Neural cell (in vitro differentiated cells): ENCODE results near the gene LGALS1. TPM values are rescaled to one million over a fixed set of nuclear protein-coding genes. Genes with fewer than 3 reads are reported as not detected.

Experiments used
- H2AFZ ChIP-seq: fragments of 200-600, 300-800 bp; sonication (generic), shearing (Covaris generic); 2 replicates; pipeline ENCODE4 v1.6.0; 2014; ENCODE audit warnings: low read depth, mild to moderate bottlenecking, antibody characterized with exemption, low read length, moderate library complexity
- H3F3A ChIP-seq: fragments of 200-600 bp; shearing (Covaris generic); 2 replicates; pipeline ENCODE4 v1.6.1; 2016; ENCODE audit warnings: mild to moderate bottlenecking, moderate library complexity, mixed read lengths, antibody characterized with exemption, low read length; ENCODE audit not compliant: insufficient read depth, poor library complexity, severe bottlenecking
- H3K27ac ChIP-seq: fragments of 200-600, 300-800 bp; sonication (generic), shearing (Covaris generic); 2 replicates; pipeline ENCODE4 v1.5.1; 2014; ENCODE audit warnings: mild to moderate bottlenecking, low read length, moderate library complexity
- H3K27me3 ChIP-seq: fragments of 300-800, 200-600 bp; sonication (generic), shearing (Covaris generic); 2 replicates; pipeline ENCODE4 v1.6.0; 2014; ENCODE audit warnings: mild to moderate bottlenecking, low read depth, low read length, moderate library complexity; ENCODE audit not compliant: insufficient read depth
- H3K36me3 ChIP-seq: fragments of 300-800, 200-600 bp; sonication (generic), shearing (Covaris generic); 2 replicates; pipeline ENCODE4 v1.5.1; 2014; ENCODE audit warnings: mild to moderate bottlenecking, antibody characterized with exemption, low read length, moderate library complexity; ENCODE audit not compliant: insufficient read depth
- H3K4me2 ChIP-seq: fragments of 300-800, 200-600 bp; sonication (generic), shearing (Covaris generic); 2 replicates; pipeline ENCODE4 v1.6.0; 2014; ENCODE audit warnings: mild to moderate bottlenecking, low read length
- H3K4me3 ChIP-seq: fragments of 300-800, 200-600 bp; sonication (generic), shearing (Covaris generic); 2 replicates; pipeline ENCODE4 v1.5.1; 2014; ENCODE audit warnings: mild to moderate bottlenecking, low read length, moderate library complexity
- H3K79me2 ChIP-seq: fragments of 200-600 bp; shearing (Covaris generic); replicated peaks from 2 replicates; pipeline ENCODE4 v1.6.0; 2014; ENCODE audit warnings: mild to moderate bottlenecking, low read length, moderate library complexity; ENCODE audit not compliant: insufficient read depth
- H3K9ac ChIP-seq: fragments of 300-800, 200-600 bp; sonication (generic), shearing (Covaris generic); 2 replicates; pipeline ENCODE4 v1.6.1; 2016; ENCODE audit warnings: mild to moderate bottlenecking, low read length, mixed read lengths
- H3K9me2 ChIP-seq: fragments of 200-600 bp; shearing (Covaris generic); 2 replicates; pipeline ENCODE4 v1.6.1; 2016; ENCODE audit warnings: mild to moderate bottlenecking, low read length, mixed read lengths; ENCODE audit not compliant: insufficient read depth
- H3K9me3 ChIP-seq: fragments of 200-600, 300-800 bp; sonication (generic), shearing (Covaris generic); 2 replicates; pipeline ENCODE4 v1.6.1; 2016; ENCODE audit warnings: mild to moderate bottlenecking, mixed run types, low read length, moderate library complexity, mixed read lengths
- H4K20me1 ChIP-seq: fragments of 200-600 bp; shearing (Covaris generic); 2 replicates; pipeline ENCODE4 v1.6.1; 2016; ENCODE audit warnings: mild to moderate bottlenecking, mixed run types; ENCODE audit not compliant: insufficient read depth
- CTCF ChIP-seq: fragments of 450-650 bp; IDR thresholded peaks from 2 replicates; pipeline ENCODE4 v1.5.1; 2014; ENCODE audit warnings: antibody characterized with exemption, mild to moderate bottlenecking, moderate library complexity; ENCODE audit not compliant: poor library complexity, severe bottlenecking
- EP300 ChIP-seq: fragments of 450-650 bp; conservative IDR thresholded peaks from 2 replicates; pipeline ENCODE4 v1.6.1; 2014; ENCODE audit warnings: antibody characterized with exemption, mild to moderate bottlenecking, moderate library complexity; ENCODE audit not compliant: poor library complexity, severe bottlenecking
- EZH2 ChIP-seq: fragments of 200-600, 300-800 bp; shearing (Covaris generic), sonication (generic); IDR thresholded peaks from 2 replicates; pipeline ENCODE4 v1.6.1; 2014; ENCODE audit warnings: antibody characterized with exemption, low read length, borderline replicate concordance, mild to moderate bottlenecking; ENCODE audit not compliant: insufficient read depth, poor library complexity, severe bottlenecking
- MXI1 ChIP-seq: fragments of 450-650 bp; conservative IDR thresholded peaks from 2 replicates; pipeline ENCODE4 v1.6.1; 2014; ENCODE audit warnings: antibody characterized with exemption, mild to moderate bottlenecking; ENCODE audit not compliant: poor library complexity, severe bottlenecking
- POLR2AphosphoS5 ChIP-seq: IDR thresholded peaks from 2 replicates; pipeline ENCODE4 v1.6.1; 2012
- RAD21 ChIP-seq: fragments of 450-650 bp; conservative IDR thresholded peaks from 2 replicates; pipeline ENCODE4 v1.6.1; 2014; ENCODE audit warnings: antibody characterized with exemption, mild to moderate bottlenecking, moderate library complexity
- REST ChIP-seq: IDR thresholded peaks from 2 replicates; pipeline ENCODE4 v1.6.1; 2012; ENCODE audit warnings: borderline replicate concordance
- SMC3 ChIP-seq: fragments of 450-650 bp; conservative IDR thresholded peaks from 2 replicates; pipeline ENCODE4 v1.6.1; 2014; ENCODE audit warnings: antibody characterized with exemption, mild to moderate bottlenecking, moderate library complexity; ENCODE audit not compliant: poor library complexity
- TAF1 ChIP-seq: IDR thresholded peaks from 2 replicates; pipeline ENCODE4 v1.6.1; 2012; ENCODE audit warnings: low read depth
- polyA plus RNA-seq: library from polyadenylated mRNA; depleted of rRNA; stranded (reverse); fragments of >200 nt; gene quantifications from 2 replicates; pipeline ENCODE4 v1.2.3, GENCODE V29; 2014

LGALS1 gene
- polyA plus RNA-seq, 1 donor from 2014 or later: not detected

- no peaks in the 10 kb centered on the region for H3F3A ChIP-seq
- H3K4me3 ChIP-seq: no peak overlapping the region
- no peaks in the 10 kb centered on the region for H3K9me2 ChIP-seq
- no peak overlapping the region for H3K27ac ChIP-seq
- H3K4me2 ChIP-seq: no peak overlapping the region
- no peaks in the 10 kb centered on the region for H3K9me3 ChIP-seq
- H3K36me3 ChIP-seq: no peaks in the 10 kb centered on the region
- TF ChIP-seq RAD21 (no peak), EZH2 (no peak), TAF1 (no peak), POLR2AphosphoS5 (no peak), EP300 (no peak), SMC3 (no peak), MXI1 (no peak), REST (no peak), CTCF (no peak)
- no peaks in the 10 kb centered on the region for H3K79me2 ChIP-seq
- H4K20me1 ChIP-seq: no peaks in the 10 kb centered on the region
- H2AFZ ChIP-seq: no peak overlapping the region
- H3K27me3 ChIP-seq: no peaks in the 10 kb centered on the region
- no peak overlapping the region for H3K9ac ChIP-seq
Observed at GRCh38 chr22:37633089-37633624, 42.3 kb upstream of the LGALS1 start.

GRCh38 chr22:37633625-37634416 is 41.6 kb upstream of the LGALS1 start:
- no peak overlapping the region for H2AFZ ChIP-seq
- H3F3A ChIP-seq: no peaks in the 10 kb centered on the region
- H3K9me2 ChIP-seq: no peaks in the 10 kb centered on the region
- H3K27me3 ChIP-seq: peaks cover 2% of the 10 kb centered on the region
- no peak overlapping the region for H3K9ac ChIP-seq
- no peak overlapping the region for H3K4me2 ChIP-seq
- H3K36me3 ChIP-seq: no peaks in the 10 kb centered on the region
- no peak overlapping the region for H3K4me3 ChIP-seq
- H4K20me1 ChIP-seq: no peaks in the 10 kb centered on the region
- H3K79me2 ChIP-seq: no peaks in the 10 kb centered on the region
- H3K9me3 ChIP-seq: no peaks in the 10 kb centered on the region
- no peak for TF ChIP-seq SMC3
- no peak for TF ChIP-seq EP300
- TF ChIP-seq EZH2: no peak
- TF ChIP-seq TAF1: no peak
- TF ChIP-seq CTCF: no peak
- TF ChIP-seq POLR2AphosphoS5: no peak
- no peak for TF ChIP-seq RAD21
- TF ChIP-seq REST: no peak
- no peak for TF ChIP-seq MXI1
- H3K27ac ChIP-seq: no peak overlapping the region
